Activated CD8-positive, alpha-beta T cell treated with anti-CD3 and anti-CD28 coated beads, Interleukin-2, amount 10 ng/mL, durations not matched to agents 7 days and 5 days (primary cell): ENCODE data around the gene UBE2F. TPM values are rescaled to one million over a fixed set of nuclear protein-coding genes. Genes with fewer than 3 reads are reported as not detected.
"Not testable (repeated sequence)": the region's sequence is repeated elsewhere in the genome, so short reads cannot be mapped to it uniquely, and the experiment has no call there.

Experiments
- ATAC-seq: fragments of 150-1000 bp; cut with Tn5 transposase; one replicate; pipeline ENCODE4 v1.10.0; 2021; ENCODE audit warnings: moderate library complexity
- CTCF ChIA-PET: fragments of 350-600 bp; sonication (Branson Sonifier 250); formaldehyde crosslinking; loops from one replicate; lab custom pipeline; 2021; ENCODE audit warnings: antibody characterized with exemption; lab: Charles Lee
- POLR2A ChIA-PET: fragments of 350-600 bp; sonication (Branson Sonifier 250); formaldehyde crosslinking; loops from one replicate; lab custom pipeline; 2021; ENCODE audit warnings: antibody characterized with exemption; lab: Charles Lee
- DNase-seq: peaks from one replicate; pipeline ENCODE4 v3.0.0-alpha.2; 2020
- H3K27ac Mint-ChIP-seq: one replicate; pipeline ENCODE4 v1.8.0; 2021; ENCODE audit warnings: mild to moderate bottlenecking, mixed read lengths
- H3K27me3 Mint-ChIP-seq: one replicate; pipeline ENCODE4 v1.8.0; 2021; ENCODE audit warnings: low read depth, mixed read lengths
- H3K36me3 Mint-ChIP-seq: one replicate; pipeline ENCODE4 v1.8.0; 2021; ENCODE audit warnings: low read depth, mixed read lengths
- H3K4me1 Mint-ChIP-seq: one replicate; pipeline ENCODE4 v1.8.0; 2021; ENCODE audit warnings: low read depth, mixed read lengths
- H3K4me3 Mint-ChIP-seq: one replicate; pipeline ENCODE4 v1.8.0; 2021; ENCODE audit warnings: mild to moderate bottlenecking, mixed read lengths
- H3K9me3 Mint-ChIP-seq: one replicate; pipeline ENCODE4 v1.8.0; 2022; ENCODE audit warnings: mixed read lengths; ENCODE audit not compliant: insufficient read depth
- total RNA-seq, 2 experiments: library from RNA; stranded (reverse); gene quantifications; one replicate each; pipeline ENCODE4 v1.2.3, GENCODE V29; 2021

UBE2F gene
- total RNA-seq, 2 experiments from 2014 or later, result 70.2 to 71.9 TPM

DNA sequence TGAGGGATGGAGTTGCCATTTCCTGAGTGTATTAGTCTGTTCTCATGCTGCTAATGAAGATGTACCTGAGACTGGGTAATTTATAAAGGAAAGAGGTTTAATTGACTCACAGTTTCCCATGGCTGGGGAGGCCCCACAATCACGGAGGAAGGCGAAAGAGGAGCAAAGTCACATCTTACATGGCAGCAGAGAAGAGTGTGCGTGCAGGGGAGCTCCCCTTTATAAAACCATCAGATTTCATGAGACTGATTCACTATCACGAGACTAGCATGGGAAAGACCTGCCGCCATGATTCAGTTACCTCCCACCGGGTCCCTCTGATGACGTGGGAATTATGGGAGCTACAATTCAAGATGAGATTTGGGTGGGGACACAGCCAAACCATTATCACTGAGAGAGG lies 99.9 kb downstream of the UBE2F start:
- H3K4me3 Mint-ChIP-seq, POLR2A ChIA-PET, H3K27me3 Mint-ChIP-seq, ATAC-seq, CTCF ChIA-PET, H3K27ac Mint-ChIP-seq, H3K9me3 Mint-ChIP-seq, DNase-seq: not testable (repeated sequence)
- peaks cover 72% of the 10 kb centered on the region for H3K4me1 Mint-ChIP-seq
- H3K36me3 Mint-ChIP-seq, result peaks cover 64% of the 10 kb centered on the region

DNA sequence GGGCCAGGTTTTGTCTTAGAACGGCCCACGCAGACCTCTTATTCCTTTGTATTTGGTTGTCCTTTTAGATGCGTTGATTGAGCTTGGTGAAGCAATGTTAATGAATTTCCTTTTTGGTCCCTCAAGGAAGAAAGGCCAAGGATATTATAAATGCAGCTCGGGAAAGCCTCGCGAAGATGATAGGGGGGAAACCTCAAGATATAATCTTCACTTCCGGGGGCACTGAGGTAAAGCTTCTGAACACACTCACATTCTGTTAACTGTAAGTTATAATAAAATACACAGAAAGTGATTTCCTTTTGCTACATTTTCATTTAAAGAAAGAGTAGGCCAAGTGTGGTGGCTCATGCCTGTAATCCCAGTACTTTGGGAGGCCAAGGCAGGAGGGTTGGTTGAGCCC lies 101.1 kb downstream of the UBE2F start:
- POLR2A ChIA-PET, result no interaction called here
- ATAC-seq (no peak), DNase-seq (no peak)
- Mint-ChIP-seq H3K4me1 (peaks cover 64% of the 10 kb centered on the region), H3K27ac (peak overlapping the region; percentile 80), H3K36me3 (peaks cover 74% of the 10 kb centered on the region), H3K27me3 (no peaks in the 10 kb centered on the region), H3K4me3 (peak overlapping the region; percentile 45), H3K9me3 (peaks cover 17% of the 10 kb centered on the region)
- CTCF ChIA-PET, result interaction anchor here (0.9 to 2.9 kb wide), 3 partner anchors 12 to 210 kb away, joined by 3 to 9 read pairs (median 3); no protein-coding TSS in a partner anchor

DNA sequence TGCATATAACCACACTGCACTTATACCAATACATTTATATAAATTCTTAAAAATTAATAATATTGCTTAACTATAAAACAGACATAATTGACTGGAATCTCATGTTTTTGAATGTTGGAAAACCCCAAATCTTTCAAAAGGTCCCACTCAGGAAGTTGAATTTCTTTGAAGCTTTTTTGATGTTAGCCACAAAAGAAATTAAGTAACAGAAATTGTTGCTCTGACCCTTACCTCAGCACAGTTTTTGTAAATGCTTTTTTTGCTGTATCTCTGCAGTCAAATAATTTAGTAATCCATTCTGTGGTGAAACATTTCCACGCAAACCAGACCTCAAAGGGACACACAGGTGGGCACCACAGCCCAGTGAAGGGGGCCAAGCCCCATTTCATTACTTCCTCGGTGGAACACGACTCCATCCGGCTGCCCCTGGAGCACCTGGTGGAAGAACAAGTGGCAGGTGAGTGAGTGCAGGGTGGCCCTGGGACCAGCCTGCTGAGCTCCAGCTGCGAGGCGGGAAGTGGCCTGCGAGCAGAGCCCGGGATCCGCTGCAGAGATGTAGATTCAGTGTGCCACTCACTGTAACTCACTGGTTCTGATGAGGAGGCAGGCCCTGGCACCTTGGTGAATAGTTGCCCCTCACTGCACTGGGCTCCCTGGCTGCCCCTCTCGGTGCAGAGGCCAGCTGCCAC lies 102.4 kb downstream of the UBE2F start:
- Mint-ChIP-seq H3K36me3 (peaks cover 82% of the 10 kb centered on the region), H3K27me3 (no peaks in the 10 kb centered on the region), H3K9me3 (peaks cover 17% of the 10 kb centered on the region), H3K27ac (peak overlapping the region; percentile 81), H3K4me3 (peak overlapping the region; percentile 52), H3K4me1 (peaks cover 52% of the 10 kb centered on the region)
- DNase-seq (no peak), ATAC-seq (peak; percentile 57)
- POLR2A ChIA-PET, result interaction anchor here (0.6 to 1.5 kb wide), 2 partner anchors 9 to 220 kb away, joined by 3 to 4 read pairs; partner anchors contain the start of gene SCLY
- CTCF ChIA-PET, result interaction anchor here (0.6 to 2.9 kb wide), 4 partner anchors 40 to 211 kb away, joined by 3 to 9 read pairs (median 4); no protein-coding TSS in a partner anchor

DNA sequence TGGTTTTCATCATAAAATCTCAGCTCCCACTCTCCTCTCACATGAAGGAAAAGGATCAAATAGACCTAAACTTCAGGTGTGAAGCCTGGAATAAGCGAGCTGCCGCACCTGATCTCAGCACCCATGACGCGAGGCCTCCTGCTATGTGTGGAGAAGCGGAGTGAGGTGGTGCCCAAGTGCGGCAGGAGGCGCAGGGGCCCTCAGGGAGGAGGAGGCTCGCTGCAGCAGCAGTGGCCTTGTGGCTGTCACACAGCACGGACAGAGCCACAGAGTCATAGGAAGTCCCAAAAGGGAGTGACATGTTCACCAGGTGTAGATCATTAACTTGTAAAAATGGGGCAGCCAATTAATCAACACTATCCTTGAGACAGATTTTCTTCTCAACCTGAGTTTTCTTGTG lies 103.1 kb downstream of the UBE2F start:
- ChIA-PET POLR2A (interaction anchor here (0.6 to 1.5 kb wide), 2 partner anchors 9 to 17 kb away, joined by 3 to 4 read pairs; partner anchors contain the start of gene SCLY), CTCF (interaction anchor here (0.6 to 2.9 kb wide), 3 partner anchors 39 to 212 kb away, joined by 3 to 9 read pairs (median 3); no protein-coding TSS in a partner anchor)
- H3K9me3 Mint-ChIP-seq, result peaks cover 17% of the 10 kb centered on the region
- no peaks in the 10 kb centered on the region for H3K27me3 Mint-ChIP-seq
- H3K4me1 Mint-ChIP-seq, result peaks cover 50% of the 10 kb centered on the region
- DNase-seq, result no peak
- no peak for ATAC-seq
- peaks cover 81% of the 10 kb centered on the region for H3K36me3 Mint-ChIP-seq
- peak overlapping the region; percentile 28 for H3K4me3 Mint-ChIP-seq
- H3K27ac Mint-ChIP-seq, result peak overlapping the region; percentile 81

DNA sequence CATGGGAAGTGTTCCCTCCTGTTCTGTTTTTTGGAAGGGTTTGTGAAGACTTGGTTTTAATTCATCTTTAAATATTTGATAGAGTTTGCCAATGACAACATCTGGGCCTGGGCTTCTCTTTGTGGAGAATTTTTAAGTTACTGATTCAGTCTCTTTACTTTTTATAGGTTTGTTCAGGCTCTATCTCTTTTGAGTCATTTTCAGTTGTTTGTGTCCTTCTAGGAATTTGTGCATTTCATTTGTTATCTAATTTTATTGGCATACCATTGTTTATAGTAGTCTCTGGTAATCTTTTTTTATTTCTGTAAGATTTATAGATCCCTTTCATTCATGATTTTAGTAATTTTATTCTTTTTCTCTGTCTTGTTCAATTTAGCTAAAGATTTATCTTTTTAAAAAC lies 108.6 kb downstream of the UBE2F start:
- no peaks in the 10 kb centered on the region for H3K27me3 Mint-ChIP-seq
- ChIA-PET CTCF (no interaction called here), POLR2A (no interaction called here)
- H3K4me1 Mint-ChIP-seq, result peaks cover 15% of the 10 kb centered on the region
- no peak overlapping the region for H3K4me3 Mint-ChIP-seq
- H3K36me3 Mint-ChIP-seq, result peaks cover 65% of the 10 kb centered on the region
- no peak for ATAC-seq
- DNase-seq, result no peak
- H3K27ac Mint-ChIP-seq, result no peak overlapping the region
- peaks cover 8% of the 10 kb centered on the region for H3K9me3 Mint-ChIP-seq

DNA sequence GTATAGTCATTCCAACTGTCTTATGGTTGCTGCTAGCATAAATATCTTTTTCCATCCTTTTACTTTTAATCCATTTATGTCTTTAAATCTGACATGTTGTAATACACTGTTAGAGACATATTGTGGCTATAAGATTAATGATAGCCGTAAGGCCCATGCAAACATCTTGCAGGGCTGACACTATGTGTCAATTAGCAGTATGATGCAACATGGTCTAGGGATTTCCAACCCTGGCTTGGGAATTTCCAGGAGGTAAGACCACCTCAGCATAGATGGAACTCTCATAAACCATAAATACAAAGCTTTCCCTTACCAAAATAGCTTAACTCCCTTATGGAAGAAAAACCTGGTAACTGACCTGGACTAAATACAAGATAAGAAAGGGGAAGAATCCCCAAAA lies 110.5 kb downstream of the UBE2F start:
- CTCF ChIA-PET, result interaction anchor here (1.4 kb wide), 1 partner anchor 108 kb away, joined by 3 read pairs; no protein-coding TSS in a partner anchor
- POLR2A ChIA-PET, result no interaction called here
- no peak for DNase-seq
- Mint-ChIP-seq H3K36me3 (peaks cover 71% of the 10 kb centered on the region), H3K27ac (no peak overlapping the region), H3K4me3 (no peak overlapping the region), H3K9me3 (peaks cover 6% of the 10 kb centered on the region), H3K27me3 (no peaks in the 10 kb centered on the region), H3K4me1 (peaks cover 6% of the 10 kb centered on the region)
- ATAC-seq, result no peak

DNA sequence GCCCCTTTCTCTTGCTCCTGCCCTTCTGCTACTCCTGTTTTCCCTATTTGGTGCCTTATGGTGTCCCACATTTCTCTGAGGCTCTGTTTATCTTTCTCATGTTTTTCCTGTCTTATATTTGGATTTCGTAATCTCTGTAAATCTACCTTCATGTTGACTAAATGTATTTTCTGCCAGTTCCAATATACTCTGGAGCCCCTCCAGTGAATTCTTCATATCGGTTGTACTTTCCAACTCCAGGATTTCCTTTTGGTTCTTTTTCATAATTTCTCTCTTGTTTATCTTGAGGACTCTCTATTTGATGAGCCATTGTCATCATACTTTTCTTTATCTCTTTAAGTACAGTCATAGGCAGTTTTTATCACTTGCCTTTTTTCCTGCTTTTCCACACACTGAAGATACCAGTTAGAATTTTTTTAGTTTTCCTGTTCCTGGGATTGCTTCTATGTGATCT lies 113.1 kb downstream of the UBE2F start:
- H3K9me3 Mint-ChIP-seq, result no peaks in the 10 kb centered on the region
- H3K4me1 Mint-ChIP-seq, result peaks cover 8% of the 10 kb centered on the region
- H3K27me3 Mint-ChIP-seq, result no peaks in the 10 kb centered on the region
- no peak overlapping the region for H3K27ac Mint-ChIP-seq
- no peak overlapping the region for H3K4me3 Mint-ChIP-seq
- no peak for DNase-seq
- ChIA-PET POLR2A (no interaction called here), CTCF (no interaction called here)
- no peak for ATAC-seq
- peaks cover 70% of the 10 kb centered on the region for H3K36me3 Mint-ChIP-seq

DNA sequence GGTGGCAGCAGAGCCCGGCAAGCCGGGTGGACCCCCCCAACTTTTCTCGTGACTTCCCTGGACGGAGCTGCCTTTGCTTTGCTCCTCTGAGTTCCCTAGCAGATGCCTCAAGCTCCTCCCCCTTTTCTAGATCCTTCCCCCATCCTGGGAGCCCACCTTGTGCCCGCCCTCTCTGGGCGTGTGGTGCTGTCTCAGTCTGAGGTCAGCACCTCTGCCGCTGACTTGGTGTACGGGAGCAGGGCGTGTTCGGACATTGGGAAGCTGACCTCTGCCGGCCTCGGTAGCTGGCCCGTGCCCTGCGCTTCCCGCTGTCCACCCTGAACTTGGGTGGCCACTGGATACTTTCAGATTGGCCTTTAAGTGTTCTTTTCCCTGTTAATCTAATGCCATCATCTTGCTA lies 113.7 kb downstream of the UBE2F start:
- H3K27me3 Mint-ChIP-seq, result no peaks in the 10 kb centered on the region
- DNase-seq (no peak), ATAC-seq (no peak)
- peaks cover 6% of the 10 kb centered on the region for H3K4me1 Mint-ChIP-seq
- peaks cover 70% of the 10 kb centered on the region for H3K36me3 Mint-ChIP-seq
- ChIA-PET POLR2A (no interaction called here), CTCF (interaction anchor here (1.4 kb wide), 1 partner anchor 335 kb away, joined by 3 read pairs; no protein-coding TSS in a partner anchor)
- H3K4me3 Mint-ChIP-seq, result no peak overlapping the region
- no peak overlapping the region for H3K27ac Mint-ChIP-seq
- H3K9me3 Mint-ChIP-seq, result no peaks in the 10 kb centered on the region

DNA sequence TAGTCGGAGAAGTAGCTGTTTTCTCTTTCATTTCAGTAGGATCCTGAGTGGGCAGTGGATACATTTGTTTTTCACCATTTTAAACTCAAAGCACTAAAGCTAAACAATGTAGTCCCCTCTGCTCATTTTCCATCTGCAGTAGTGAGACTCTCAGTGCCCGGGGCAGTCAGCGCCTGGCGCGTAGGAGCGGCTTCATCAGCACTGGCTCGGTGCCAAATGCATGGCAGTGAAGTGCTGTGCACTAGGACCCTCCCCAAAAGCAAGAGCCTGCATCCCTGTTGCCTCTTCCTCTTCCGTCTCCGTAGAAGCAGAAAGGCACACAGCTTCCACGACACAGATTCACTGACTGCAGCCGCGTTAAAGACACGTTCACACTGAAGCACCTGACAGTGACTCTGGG lies 114.3 kb downstream of the UBE2F start:
- ATAC-seq (no peak), DNase-seq (no peak)
- H3K27me3 Mint-ChIP-seq, result no peaks in the 10 kb centered on the region
- no peak overlapping the region for H3K4me3 Mint-ChIP-seq
- POLR2A ChIA-PET, result no interaction called here
- no peaks in the 10 kb centered on the region for H3K9me3 Mint-ChIP-seq
- H3K27ac Mint-ChIP-seq, result no peak overlapping the region
- CTCF ChIA-PET, result interaction anchor here (1.4 kb wide), 1 partner anchor 336 kb away, joined by 3 read pairs; no protein-coding TSS in a partner anchor
- peaks cover 71% of the 10 kb centered on the region for H3K36me3 Mint-ChIP-seq
- peaks cover 7% of the 10 kb centered on the region for H3K4me1 Mint-ChIP-seq

DNA sequence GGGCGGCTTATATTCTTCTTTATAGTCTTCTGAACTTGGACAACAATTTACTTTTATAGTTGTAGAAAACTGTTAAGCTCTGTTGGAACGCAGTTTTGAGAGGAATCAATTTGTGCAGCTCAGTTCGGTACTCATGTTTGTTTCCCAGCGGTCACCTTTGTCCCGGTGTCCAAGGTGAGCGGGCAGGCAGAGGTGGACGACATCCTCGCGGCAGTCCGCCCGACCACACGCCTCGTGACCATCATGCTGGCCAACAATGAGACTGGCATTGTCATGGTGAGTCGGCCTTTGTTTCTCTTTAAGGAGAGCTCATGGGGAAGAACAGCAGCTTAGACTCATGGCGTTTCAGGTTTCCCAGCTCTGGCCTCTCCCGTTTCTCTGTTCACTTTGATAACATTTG lies 114.7 kb downstream of the UBE2F start:
- no peak for ATAC-seq
- CTCF ChIA-PET, result interaction anchor here (1.4 kb wide), 1 partner anchor 336 kb away, joined by 3 read pairs; no protein-coding TSS in a partner anchor
- POLR2A ChIA-PET, result no interaction called here
- peaks cover 8% of the 10 kb centered on the region for H3K4me1 Mint-ChIP-seq
- peaks cover 70% of the 10 kb centered on the region for H3K36me3 Mint-ChIP-seq
- no peaks in the 10 kb centered on the region for H3K9me3 Mint-ChIP-seq
- DNase-seq, result no peak
- H3K27ac Mint-ChIP-seq, result no peak overlapping the region
- no peaks in the 10 kb centered on the region for H3K27me3 Mint-ChIP-seq
- no peak overlapping the region for H3K4me3 Mint-ChIP-seq

DNA sequence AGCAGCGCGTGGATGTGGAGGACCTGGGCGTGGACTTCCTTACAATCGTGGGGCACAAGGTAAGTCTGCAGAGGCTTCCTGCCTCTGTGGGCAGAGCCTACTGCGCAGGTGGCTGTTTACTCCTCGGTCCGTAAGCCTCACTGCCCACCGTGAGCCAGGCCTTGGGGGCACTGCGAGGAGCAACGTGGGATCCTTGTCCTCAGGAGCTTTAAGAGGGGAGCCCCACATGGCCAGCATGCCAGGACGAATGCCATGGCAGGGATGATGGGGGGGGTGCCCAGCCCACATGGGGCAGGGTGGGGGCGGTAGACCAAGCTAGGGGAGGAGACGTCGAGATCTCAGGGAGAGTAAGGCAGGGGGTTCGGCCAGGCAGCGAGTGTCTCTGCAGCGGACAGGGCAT lies 115.3 kb downstream of the UBE2F start:
- POLR2A ChIA-PET, result interaction anchor here (1.1 kb wide), 1 partner anchor 21 kb away, joined by 3 read pairs; the partner anchor contains the start of gene SCLY
- Mint-ChIP-seq H3K27ac (no peak overlapping the region), H3K36me3 (peaks cover 68% of the 10 kb centered on the region), H3K9me3 (no peaks in the 10 kb centered on the region), H3K4me1 (peaks cover 14% of the 10 kb centered on the region), H3K27me3 (no peaks in the 10 kb centered on the region), H3K4me3 (no peak overlapping the region)
- no peak for ATAC-seq
- CTCF ChIA-PET, result no interaction called here
- DNase-seq, result no peak

DNA sequence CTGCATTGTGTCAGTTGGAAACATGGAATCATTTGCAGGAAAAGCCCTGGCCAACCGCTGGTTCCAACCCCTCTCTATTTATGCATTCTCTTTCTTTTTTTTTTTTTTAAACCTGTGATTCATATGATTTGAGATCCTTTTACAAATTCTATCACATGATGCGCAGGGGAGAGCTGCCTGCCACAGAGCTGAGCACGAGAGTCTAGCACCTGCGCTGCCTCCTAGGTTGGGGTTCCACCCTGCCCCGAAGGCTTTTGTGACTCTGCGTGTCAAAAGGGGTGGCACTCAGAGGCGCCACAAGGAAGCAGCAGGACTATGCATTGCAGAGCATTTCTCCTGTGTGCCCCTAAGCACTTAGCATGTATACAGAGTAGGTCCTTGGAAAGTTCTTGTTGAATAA lies 116.0 kb downstream of the UBE2F start:
- Mint-ChIP-seq H3K4me3 (no peak overlapping the region), H3K27me3 (no peaks in the 10 kb centered on the region), H3K27ac (no peak overlapping the region), H3K9me3 (no peaks in the 10 kb centered on the region), H3K36me3 (peaks cover 66% of the 10 kb centered on the region), H3K4me1 (peaks cover 15% of the 10 kb centered on the region)
- CTCF ChIA-PET, result no interaction called here
- POLR2A ChIA-PET, result interaction anchor here (1.1 kb wide), 1 partner anchor 22 kb away, joined by 3 read pairs; the partner anchor contains the start of gene SCLY
- DNase-seq, result no peak
- ATAC-seq, result no peak
